IMR-90 (cell line): Measurements from ENCODE around the gene STEEP1. TPM values are rescaled to one million over a fixed set of nuclear protein-coding genes. Genes with fewer than 3 reads are reported as not detected.

Source experiments
- ATAC-seq: fragments of 200-7000 bp; cut with Tn5 transposase; 2 replicates; pipeline ENCODE4 v1.9.1; 2020; ENCODE audit warnings: low read depth, mild to moderate bottlenecking, moderate library complexity
- BruUV-seq: library from RNA; stranded (reverse); fragments of 400-500 nt; replicated peaks from 2 replicates; lab custom pipeline; 2021; lab: Mats Ljungman, UMichigan
- CTCF ChIA-PET: fragments of 300-600 bp; formaldehyde crosslinking; extraction: SDS; loops from one replicate; lab custom pipeline; 2021; ENCODE audit warnings: antibody characterized with exemption; lab: Yijun Ruan, JAX
- POLR2A ChIA-PET: fragments of 300-600 bp; sonication (Branson Sonifier 250); formaldehyde crosslinking; loops from one replicate; lab custom pipeline; 2022; ENCODE audit warnings: antibody characterized with exemption; ENCODE audit not compliant: unreplicated experiment; lab: Charles Lee
- DNase-seq: peaks from one replicate; pipeline ENCODE4 v3.0.0; 2013
- H2AFZ ChIP-seq: replicated peaks from 2 replicates; pipeline ENCODE3; 2013; ENCODE audit warnings: low read length, mild to moderate bottlenecking; ENCODE audit not compliant: poor library complexity
- H2AK5ac ChIP-seq: 2 replicates; pipeline ENCODE4 v1.6.1; 2013; ENCODE audit warnings: low read depth, low read length, inconsistent platforms
- H2AK9ac ChIP-seq: replicated peaks from 2 replicates; pipeline ENCODE3; 2013; ENCODE audit warnings: mild to moderate bottlenecking, low read depth, low read length, moderate library complexity; ENCODE audit not compliant: poor library complexity
- H2BK120ac ChIP-seq: 2 replicates; pipeline ENCODE4 v1.6.1; 2013; ENCODE audit warnings: low read depth, low read length, inconsistent platforms
- H2BK15ac ChIP-seq: 3 replicates; pipeline ENCODE4 v1.6.1; 2013; ENCODE audit warnings: low read depth, low read length, inconsistent platforms
- H2BK20ac ChIP-seq: 2 replicates; pipeline ENCODE4 v1.6.1; 2013; ENCODE audit warnings: low read depth, mild to moderate bottlenecking, inconsistent platforms, low read length, moderate library complexity
- H2BK5ac ChIP-seq: 2 replicates; pipeline ENCODE4 v1.6.1; 2013; ENCODE audit warnings: mild to moderate bottlenecking, low read depth, low read length, inconsistent platforms; ENCODE audit not compliant: poor library complexity, severe bottlenecking
- H3K14ac ChIP-seq: replicated peaks from 2 replicates; pipeline ENCODE4 v1.6.1; 2013; ENCODE audit warnings: low read depth, low read length, inconsistent platforms
- H3K18ac ChIP-seq: 2 replicates; pipeline ENCODE4 v1.6.1; 2013; ENCODE audit warnings: low read depth, low read length, control low read depth
- H3K23ac ChIP-seq: 2 replicates; pipeline ENCODE4 v1.6.1; 2013; ENCODE audit warnings: low read depth, low read length, inconsistent platforms
- H3K27ac ChIP-seq: 2 replicates; pipeline ENCODE4 v1.5.1; 2013; ENCODE audit warnings: mild to moderate bottlenecking, control low read depth, low read length; ENCODE audit not compliant: insufficient read depth
- H3K27me3 ChIP-seq: 2 replicates; pipeline ENCODE4 v1.6.1; 2013; ENCODE audit warnings: low read length; ENCODE audit not compliant: control insufficient read depth, insufficient read depth
- H3K36me3 ChIP-seq: 2 replicates; pipeline ENCODE4 v1.6.1; 2013; ENCODE audit warnings: low read length, mixed read lengths; ENCODE audit not compliant: control insufficient read depth, insufficient read depth
- H3K4ac ChIP-seq: 2 replicates; pipeline ENCODE4 v1.6.1; 2013; ENCODE audit warnings: low read depth, low read length, inconsistent platforms
- H3K4me1 ChIP-seq: 2 replicates; pipeline ENCODE4 v1.6.1; 2013; ENCODE audit warnings: low read length, mixed read lengths; ENCODE audit not compliant: control insufficient read depth, insufficient read depth
- H3K4me2 ChIP-seq: 2 replicates; pipeline ENCODE4 v1.6.1; 2013; ENCODE audit warnings: low read depth, mild to moderate bottlenecking, control low read depth, low read length, moderate library complexity
- H3K4me3 ChIP-seq: 2 replicates; pipeline ENCODE4 v1.5.1; 2013; ENCODE audit warnings: low read depth, mild to moderate bottlenecking, control low read depth, low read length, moderate library complexity; ENCODE audit not compliant: insufficient read depth
- H3K56ac ChIP-seq: 2 replicates; pipeline ENCODE4 v1.6.1; 2013; ENCODE audit warnings: low read length, inconsistent platforms; ENCODE audit not compliant: insufficient read depth; ENCODE audit errors: extremely low read depth
- H3K79me1 ChIP-seq, 2 experiments: 2 replicates each; pipeline ENCODE4 v1.6.1; 2013; ENCODE audit warnings: low read length in 2 of 2, inconsistent platforms in 1 of 2, low read depth in 1 of 2
- H3K9ac ChIP-seq: 2 replicates; pipeline ENCODE4 v1.6.1; 2013; ENCODE audit warnings: low read depth, low read length, control low read depth
- H3K9me1 ChIP-seq: 2 replicates; pipeline ENCODE4 v1.6.1; 2013; ENCODE audit warnings: low read length, inconsistent platforms; ENCODE audit not compliant: insufficient read depth
- H3K9me3 ChIP-seq: 2 replicates; pipeline ENCODE4 v1.6.1; 2013; ENCODE audit warnings: low read length; ENCODE audit not compliant: control insufficient read depth, insufficient read depth
- H4K20me1 ChIP-seq: 2 replicates; pipeline ENCODE4 v1.6.1; 2013; ENCODE audit warnings: low read length, inconsistent platforms; ENCODE audit not compliant: insufficient read depth
- H4K5ac ChIP-seq: 2 replicates; pipeline ENCODE4 v1.6.1; 2013; ENCODE audit warnings: mild to moderate bottlenecking, low read depth, low read length, control low read depth
- H4K8ac ChIP-seq, 2 experiments: 2 replicates each; pipeline ENCODE4 v1.6.1; 2013; ENCODE audit warnings: low read depth in 2 of 2, low read length in 2 of 2, control low read depth in 1 of 2, inconsistent platforms in 1 of 2
- H4K91ac ChIP-seq: 2 replicates; pipeline ENCODE4 v1.6.1; 2013; ENCODE audit warnings: low read depth, low read length, inconsistent platforms; ENCODE audit not compliant: insufficient read depth
- SMC3 ChIP-seq: fragments of 150-350 bp; IDR thresholded peaks from 2 replicates; pipeline ENCODE4 v1.6.1; 2016; ENCODE audit warnings: low read depth, mild to moderate bottlenecking, antibody characterized with exemption, low read length, moderate library complexity
- WGBS, 2 experiments: methylation state at CpG; one replicate each; pipeline versions ENCODE4 v1.1.5 to v1.1.7; 2013; ENCODE audit warnings: missing lambda C conversion rate in 2 of 2; ENCODE audit not compliant: insufficient read length in 1 of 2; ENCODE audit errors: extremely low coverage in 2 of 2; 5-methylcytosine and 5-hydroxymethylcytosine counted together
- dilution Hi-C: fragments of 300-500 bp; cut with HindIII; formaldehyde crosslinking; loops from one replicate; pipeline ENCODE4 v1.14.3; 2018; ENCODE audit warnings: low sequenced_read_pairs; ENCODE audit not compliant: unreplicated experiment
- in situ Hi-C: fragments of 300-500 bp; cut with MboI; formaldehyde crosslinking; loops from 3 replicates; pipeline ENCODE4 v1.14.3; 2019; ENCODE audit warnings: low sequenced_read_pairs, inconsistent platforms, mixed read lengths
- intact Hi-C: fragments of 100-400 bp; cut with micrococcal nuclease; formaldehyde crosslinking; loops from 2 replicates; pipeline ENCODE4 v1.10.0; 2022
- polyA plus RNA-seq, 3 experiments: library from polyadenylated mRNA; depleted of rRNA; stranded (reverse); fragments of >200 nt; gene quantifications; 2 replicates each; pipeline ENCODE4 v1.2.3, GENCODE V29; 2012; ENCODE audit warnings: low replicate concordance in 1 of 3
- total RNA-seq: library from RNA; depleted of rRNA; stranded (reverse); fragments of >200 nt; gene quantifications from 2 replicates; pipeline ENCODE4 v1.2.3, GENCODE V29; 2012

STEEP1 gene
- total and polyA plus RNA-seq, 2 of the 4 experiments (the other 2 are of a cell fraction), result 16.7 to 33.2 TPM

GRCh38 chrX:119537487-119537886 is 27.7 kb downstream of the STEEP1 start:
- in situ Hi-C loops, result no loop called here
- H3K14ac ChIP-seq, result no peak overlapping the region

More at GRCh38 chrX:119537487-119537886, 27.7 kb downstream of the STEEP1 start:
- no peak overlapping the region for H3K4ac ChIP-seq
- WGBS, 2 experiments, result 20% methylated on average over 1 of the region's 3 CpGs; no CpG with 5 or more reads in 1 of the 2 experiments
- no peak overlapping the region for H4K8ac ChIP-seq
- no peak for DNase-seq
- H2AFZ ChIP-seq, result no peak overlapping the region
- no peak overlapping the region for H2BK15ac ChIP-seq
- peaks cover 5% of the 10 kb centered on the region for H3K36me3 ChIP-seq
- no peak overlapping the region for H2BK120ac ChIP-seq
- no peak overlapping the region for H2AK5ac ChIP-seq
- H3K56ac ChIP-seq, result no peak overlapping the region
- no peaks in the 10 kb centered on the region for H3K9me1 ChIP-seq
- intact Hi-C loops (no loop called here), dilution Hi-C loops (no loop called here)
- no peak for ATAC-seq
- no peaks in the 10 kb centered on the region for H3K9me3 ChIP-seq
- H3K23ac ChIP-seq, result no peak overlapping the region
- H2BK20ac ChIP-seq, result no peak overlapping the region
- no peaks in the 10 kb centered on the region for H3K27me3 ChIP-seq
- no peaks in the 10 kb centered on the region for H4K20me1 ChIP-seq
- TF ChIP-seq SMC3, result no peak
- CTCF ChIA-PET, result no interaction called here
- no peak overlapping the region for H2BK5ac ChIP-seq
- POLR2A ChIA-PET, result no interaction called here
- H3K18ac ChIP-seq, result no peak overlapping the region
- no peak overlapping the region for H4K5ac ChIP-seq
- no peak overlapping the region for H3K27ac ChIP-seq
- H4K91ac ChIP-seq, result no peak overlapping the region
- BruUV-seq, result no TSS peak
- H3K4me3 ChIP-seq, result no peak overlapping the region
- no peaks in the 10 kb centered on the region for H3K4me1 ChIP-seq
- H3K4me2 ChIP-seq, result no peak overlapping the region
- no peak overlapping the region for H3K9ac ChIP-seq
- H2AK9ac ChIP-seq, result no peak overlapping the region
- no peaks in the 10 kb centered on the region; a peak in 1 of 4 replicates for H3K79me1 ChIP-seq
